CD4-positive, alpha-beta T cell treated with Interleukin-17A for 1 hour (primary cell): ENCODE results near the gene STRIP2.
"Not testable (repeated sequence)": the region's sequence is repeated elsewhere in the genome, so short reads cannot be mapped to it uniquely, and the experiment has no call there.

Experiments
- DNase-seq: peaks from one replicate; pipeline ENCODE4 v3.0.0-alpha.2; 2020

The STRIP2 gene

GRCh38 chr7:129457101-129457500 lies 22.9 kb downstream of the STRIP2 start:
- no peak for DNase-seq

GRCh38 chr7:129458171-129458570 lies 23.9 kb downstream of the STRIP2 start:
- no peak for DNase-seq

GRCh38 chr7:129461809-129462208 lies 27.6 kb downstream of the STRIP2 start:
- no peak for DNase-seq

- DNase-seq, result no peak
These were observed 28.2 kb downstream of the STRIP2 start for GRCh38 chr7:129462420-129462819.

- DNase-seq, result no peak
These were observed 30.0 kb downstream of the STRIP2 start for GRCh38 chr7:129464194-129464593.

GRCh38 chr7:129465080-129465479 lies 30.8 kb downstream of the STRIP2 start:
- DNase-seq, result no peak

- DNase-seq, result no peak
These were observed 32.6 kb downstream of the STRIP2 start for GRCh38 chr7:129466796-129467195.

GRCh38 chr7:129468087-129468486 lies 33.9 kb downstream of the STRIP2 start:
- no peak for DNase-seq

- peak; percentile 4 for DNase-seq
These were observed 34.3 kb downstream of the STRIP2 start for GRCh38 chr7:129468547-129468946.

GRCh38 chr7:129469930-129470329 lies 35.7 kb downstream of the STRIP2 start:
- DNase-seq, result no peak

- no peak for DNase-seq
These were observed 36.2 kb downstream of the STRIP2 start for GRCh38 chr7:129470411-129470810.

- DNase-seq, result no peak
These were observed 37.2 kb downstream of the STRIP2 start for GRCh38 chr7:129471402-129471827.

GRCh38 chr7:129475931-129476330 lies 41.7 kb downstream of the STRIP2 start:
- not testable (repeated sequence) for DNase-seq

GRCh38 chr7:129476398-129476797 lies 42.2 kb downstream of the STRIP2 start:
- DNase-seq, result not testable (repeated sequence)

- no peak for DNase-seq
These were observed 45.6 kb downstream of the STRIP2 start for GRCh38 chr7:129479831-129480230.

- DNase-seq, result no peak
These were observed 46.6 kb downstream of the STRIP2 start for GRCh38 chr7:129480674-129481363.

- not testable (repeated sequence) for DNase-seq
These were observed 47.1 kb downstream of the STRIP2 start for GRCh38 chr7:129481376-129481775.

GRCh38 chr7:129482781-129483180 lies 48.5 kb downstream of the STRIP2 start:
- no peak for DNase-seq

GRCh38 chr7:129489491-129489890 lies 55.3 kb downstream of the STRIP2 start:
- DNase-seq, result no peak

GRCh38 chr7:129492391-129492790 lies 58.2 kb downstream of the STRIP2 start:
- no peak for DNase-seq

GRCh38 chr7:129493555-129493954 lies 59.3 kb downstream of the STRIP2 start:
- peak; percentile 29 for DNase-seq

- DNase-seq, result peak; percentile 43
These were observed 59.8 kb downstream of the STRIP2 start for GRCh38 chr7:129494041-129494440.

- DNase-seq, result peak; percentile 13
These were observed 61.8 kb downstream of the STRIP2 start for GRCh38 chr7:129495987-129496386.

GRCh38 chr7:129496653-129497052 lies 62.4 kb downstream of the STRIP2 start:
- no peak for DNase-seq

GRCh38 chr7:129497156-129497555 lies 62.9 kb downstream of the STRIP2 start:
- no peak for DNase-seq
